Measurements from ENCODE around the gene ALDH1A2. TPM values are rescaled to one million over a fixed set of nuclear protein-coding genes. Genes with fewer than 3 reads are reported as not detected.
"Not testable (repeated sequence)": the region's sequence is repeated elsewhere in the genome, so short reads cannot be mapped to it uniquely, and the experiment has no call there.

Gene ALDH1A2
- total RNA-seq, 2 donors from 2014 or later: not detected

GRCh38 chr15:58002338-58003126, 63.0 kb downstream of the ALDH1A2 start:
- H3K4me3 Mint-ChIP-seq: no peak overlapping the region
- H3K27me3 ChIP-seq (ENCODE audit: control insufficient read depth, insufficient read depth, low read length, poor library complexity, severe bottlenecking): peaks cover 14% of the 10 kb centered on the region
- H3K27ac Mint-ChIP-seq: no peak overlapping the region
- H3K36me3 Mint-ChIP-seq (ENCODE audit: low read depth): no peaks in the 10 kb centered on the region
- H3K36me3 ChIP-seq (ENCODE audit: control insufficient read depth, insufficient read depth, low read length): no peaks in the 10 kb centered on the region
- H3K4me1 ChIP-seq (ENCODE audit: control insufficient read depth, insufficient read depth, low read length): no peaks in the 10 kb centered on the region
- H3K27me3 Mint-ChIP-seq (ENCODE audit: insufficient read depth): peaks cover 49% of the 10 kb centered on the region
- no peak for DNase-seq
- peaks cover 7% of the 10 kb centered on the region for H3K9me3 ChIP-seq (ENCODE audit: control insufficient read depth, low read length)
- H3K4me3 ChIP-seq (ENCODE audit: low read length): no peak overlapping the region
- no peak for TF ChIP-seq CTCF (conservative IDR thresholded peaks at IDR 0.05)
- peaks cover 24% of the 10 kb centered on the region for H3K9me3 Mint-ChIP-seq
- WGBS, 2 experiments (ENCODE audit: insufficient coverage in 1 of 2, insufficient read length in 1 of 2): 76 to 81% methylated on average over 2 to 4 of the region's 6 CpGs
- no peak overlapping the region for H3K27ac ChIP-seq (ENCODE audit: low read depth, low read length)
- H3K4me1 Mint-ChIP-seq: no peaks in the 10 kb centered on the region
- H3K9ac ChIP-seq (ENCODE audit: extremely low read depth, low read length, poor library complexity, severe bottlenecking): no peak overlapping the region

GRCh38 chr15:57999699-58000098, 65.8 kb downstream of the ALDH1A2 start:
- H3K9me3 ChIP-seq (ENCODE audit: control insufficient read depth, low read length); H3K4me1 ChIP-seq (ENCODE audit: control insufficient read depth, insufficient read depth, low read length): not testable (repeated sequence)
- 79 to 88% methylated on average over 1 of the region's 2 CpGs for WGBS, 2 experiments (ENCODE audit: insufficient coverage in 1 of 2, insufficient read length in 1 of 2)

GRCh38 chr15:57996561-57996960, 69.0 kb downstream of the ALDH1A2 start:
- Mint-ChIP-seq H3K27me3 (ENCODE audit: insufficient read depth) (peaks cover 30% of the 10 kb centered on the region), H3K9me3 (peaks cover 12% of the 10 kb centered on the region), H3K4me3 (no peak overlapping the region), H3K4me1 (peaks cover 14% of the 10 kb centered on the region), H3K36me3 (ENCODE audit: low read depth) (no peaks in the 10 kb centered on the region), H3K27ac (no peak overlapping the region)
- 100% methylated on average over 1 of the region's 1 CpG; no CpG with 5 or more reads in 1 of the 2 experiments for WGBS, 2 experiments (ENCODE audit: insufficient coverage in 1 of 2, insufficient read length in 1 of 2)
- no peak for DNase-seq
- H3K27ac ChIP-seq (ENCODE audit: low read depth, low read length): no peak overlapping the region
- H3K4me3 ChIP-seq (ENCODE audit: low read length): no peak overlapping the region
- peaks cover 3% of the 10 kb centered on the region for H3K4me1 ChIP-seq (ENCODE audit: control insufficient read depth, insufficient read depth, low read length)
- no peak for TF ChIP-seq CTCF (conservative IDR thresholded peaks at IDR 0.05)
- no peaks in the 10 kb centered on the region for H3K36me3 ChIP-seq (ENCODE audit: control insufficient read depth, insufficient read depth, low read length)
- no peak overlapping the region for H3K9ac ChIP-seq (ENCODE audit: extremely low read depth, low read length, poor library complexity, severe bottlenecking)
- peaks cover 10% of the 10 kb centered on the region for H3K27me3 ChIP-seq (ENCODE audit: control insufficient read depth, insufficient read depth, low read length, poor library complexity, severe bottlenecking)
- no peaks in the 10 kb centered on the region for H3K9me3 ChIP-seq (ENCODE audit: control insufficient read depth, low read length)

More at GRCh38 chr15:57999699-58000098, 65.8 kb downstream of the ALDH1A2 start:
- H3K27me3 ChIP-seq (ENCODE audit: control insufficient read depth, insufficient read depth, low read length, poor library complexity, severe bottlenecking): peaks cover 18% of the 10 kb centered on the region
- not testable (repeated sequence) for H3K4me1 Mint-ChIP-seq; H3K27ac Mint-ChIP-seq; H3K9ac ChIP-seq (ENCODE audit: extremely low read depth, low read length, poor library complexity, severe bottlenecking); H3K27ac ChIP-seq (ENCODE audit: low read depth, low read length); H3K36me3 Mint-ChIP-seq (ENCODE audit: low read depth); DNase-seq; H3K4me3 Mint-ChIP-seq; H3K36me3 ChIP-seq (ENCODE audit: control insufficient read depth, insufficient read depth, low read length); H3K4me3 ChIP-seq (ENCODE audit: low read length)
- Mint-ChIP-seq H3K27me3 (ENCODE audit: insufficient read depth) (peaks cover 39% of the 10 kb centered on the region), H3K9me3 (peaks cover 12% of the 10 kb centered on the region)
